ENCODE data around the gene MAB21L2.
"Not testable (repeated sequence)": the region's sequence is repeated elsewhere in the genome, so short reads cannot be mapped to it uniquely, and the experiment has no call there.

MAB21L2 gene

DNA sequence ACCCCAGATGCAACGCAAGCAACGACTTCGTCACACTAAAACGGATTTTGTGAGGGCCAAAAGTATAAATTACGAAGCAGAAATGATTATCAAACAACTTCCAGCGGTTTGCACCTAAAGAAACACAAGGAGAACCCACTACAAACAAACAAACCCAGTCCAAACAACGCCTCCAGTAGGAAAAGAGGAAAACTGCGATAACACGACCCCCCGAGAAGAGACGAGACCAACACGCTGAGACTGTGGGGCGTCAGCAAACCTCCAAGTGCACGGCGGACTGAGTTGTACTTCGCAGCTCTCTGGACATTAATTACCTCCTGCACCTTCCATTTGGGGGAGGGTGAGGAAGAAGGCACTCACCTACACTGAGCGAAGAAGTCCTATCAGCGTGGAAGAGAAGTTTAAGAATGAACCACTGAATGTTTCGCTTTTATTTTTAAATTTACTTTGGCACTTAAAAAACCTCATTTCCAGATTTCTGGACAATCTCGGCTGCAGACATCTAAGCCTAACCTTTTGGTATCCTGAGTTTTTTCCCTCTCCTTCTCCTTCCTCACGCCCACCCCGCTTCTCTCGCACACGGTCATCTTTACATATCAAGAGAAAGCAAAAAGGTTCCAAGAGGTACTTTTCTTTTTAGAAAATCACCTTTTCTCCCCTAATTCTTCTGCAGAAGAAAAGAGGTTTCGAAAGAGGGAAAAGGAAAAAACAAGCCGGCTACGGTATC, at the start of gene MAB21L2:
MAB21L2 (plus strand) TSS at position 6 of the 727 bp plus-strand sequence. CDS start 879 bp downstream, outside the sequence.
- peak; percentile 20 for DNase-seq (ENCODE audit: low read depth)
- peak within 1 kb of the TSS; percentile 58 for H3K4me3 ChIP-seq (replicated peaks; ENCODE audit: low read depth, low read length)
- TF ChIP-seq, protein P1, sequence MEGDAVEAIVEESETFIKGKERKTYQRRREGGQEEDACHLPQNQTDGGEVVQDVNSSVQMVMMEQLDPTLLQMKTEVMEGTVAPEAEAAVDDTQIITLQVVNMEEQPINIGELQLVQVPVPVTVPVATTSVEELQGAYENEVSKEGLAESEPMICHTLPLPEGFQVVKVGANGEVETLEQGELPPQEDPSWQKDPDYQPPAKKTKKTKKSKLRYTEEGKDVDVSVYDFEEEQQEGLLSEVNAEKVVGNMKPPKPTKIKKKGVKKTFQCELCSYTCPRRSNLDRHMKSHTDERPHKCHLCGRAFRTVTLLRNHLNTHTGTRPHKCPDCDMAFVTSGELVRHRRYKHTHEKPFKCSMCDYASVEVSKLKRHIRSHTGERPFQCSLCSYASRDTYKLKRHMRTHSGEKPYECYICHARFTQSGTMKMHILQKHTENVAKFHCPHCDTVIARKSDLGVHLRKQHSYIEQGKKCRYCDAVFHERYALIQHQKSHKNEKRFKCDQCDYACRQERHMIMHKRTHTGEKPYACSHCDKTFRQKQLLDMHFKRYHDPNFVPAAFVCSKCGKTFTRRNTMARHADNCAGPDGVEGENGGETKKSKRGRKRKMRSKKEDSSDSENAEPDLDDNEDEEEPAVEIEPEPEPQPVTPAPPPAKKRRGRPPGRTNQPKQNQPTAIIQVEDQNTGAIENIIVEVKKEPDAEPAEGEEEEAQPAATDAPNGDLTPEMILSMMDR (IDR thresholded peaks at IDR 0.05; ENCODE audit: low read length, missing control alignments), result no peak

DNA sequence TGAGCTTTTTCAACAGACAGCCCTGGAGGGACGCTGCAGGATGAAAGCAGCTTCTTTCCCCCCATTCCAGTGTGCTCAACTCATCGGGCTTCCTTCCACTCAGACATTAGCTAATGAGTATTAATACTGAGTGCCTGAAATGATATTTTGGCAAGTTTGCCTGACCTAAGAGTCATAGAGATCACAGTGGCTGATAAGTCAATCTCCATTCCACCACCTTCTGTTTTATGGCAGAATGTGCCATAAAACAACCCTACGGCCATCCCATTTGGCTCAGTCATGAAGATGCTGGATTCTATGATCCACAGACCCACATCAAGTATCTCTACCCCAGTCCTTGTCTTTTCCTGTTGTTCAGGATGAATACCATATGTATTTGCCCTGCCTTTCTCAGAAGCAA, 48.3 kb upstream of the MAB21L2 start:
- H3K4me3 ChIP-seq (replicated peaks; ENCODE audit: low read depth, low read length), result no peak overlapping the region
- TF ChIP-seq, protein P1 (IDR thresholded peaks at IDR 0.05; ENCODE audit: low read length, missing control alignments), result no peak
- no peak for DNase-seq (ENCODE audit: low read depth)

DNA sequence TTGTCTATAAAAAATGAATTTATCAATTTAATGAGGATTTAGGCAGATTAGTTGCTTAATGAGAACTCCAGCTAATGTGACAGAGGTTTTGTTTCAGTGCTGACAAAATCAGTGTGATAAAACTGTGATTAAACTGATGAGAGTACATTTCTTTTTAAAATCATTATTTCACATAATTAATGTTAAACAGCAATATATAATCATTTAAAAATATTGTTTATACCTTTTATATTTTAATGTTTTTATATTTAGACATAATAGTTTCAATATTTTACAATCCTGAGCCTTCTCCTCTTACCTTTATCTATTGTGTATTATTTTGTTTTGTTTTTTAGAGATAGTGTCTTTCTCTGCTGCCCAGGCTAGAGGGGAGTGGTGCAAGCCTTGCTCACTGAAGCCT, 47.1 kb upstream of the MAB21L2 start:
- TF ChIP-seq, protein P1 (IDR thresholded peaks at IDR 0.05; ENCODE audit: low read length, missing control alignments), result no peak
- H3K4me3 ChIP-seq (replicated peaks; ENCODE audit: low read depth, low read length), result no peak overlapping the region
- no peak for DNase-seq (ENCODE audit: low read depth)

DNA sequence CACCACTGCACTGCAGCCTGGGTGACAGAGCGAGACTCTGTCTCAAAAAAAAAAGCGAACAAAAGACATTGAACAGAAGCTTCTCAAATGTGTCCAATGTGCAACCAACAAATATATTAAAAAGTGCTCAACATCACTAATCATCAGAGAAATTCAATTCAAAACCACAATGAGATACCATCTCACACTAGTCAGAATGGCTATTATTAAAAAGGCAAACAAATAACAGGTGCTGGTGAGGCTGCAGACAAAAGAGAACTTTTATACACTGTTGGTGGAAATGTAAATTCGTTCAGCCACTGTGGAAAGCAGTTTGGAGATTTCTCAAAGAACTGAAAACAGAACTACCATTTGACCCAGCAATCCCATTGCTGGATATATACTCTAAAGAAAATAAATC, 44.0 kb upstream of the MAB21L2 start:
- DNase-seq (ENCODE audit: low read depth); H3K4me3 ChIP-seq (replicated peaks; ENCODE audit: low read depth, low read length): not testable (repeated sequence)

DNA sequence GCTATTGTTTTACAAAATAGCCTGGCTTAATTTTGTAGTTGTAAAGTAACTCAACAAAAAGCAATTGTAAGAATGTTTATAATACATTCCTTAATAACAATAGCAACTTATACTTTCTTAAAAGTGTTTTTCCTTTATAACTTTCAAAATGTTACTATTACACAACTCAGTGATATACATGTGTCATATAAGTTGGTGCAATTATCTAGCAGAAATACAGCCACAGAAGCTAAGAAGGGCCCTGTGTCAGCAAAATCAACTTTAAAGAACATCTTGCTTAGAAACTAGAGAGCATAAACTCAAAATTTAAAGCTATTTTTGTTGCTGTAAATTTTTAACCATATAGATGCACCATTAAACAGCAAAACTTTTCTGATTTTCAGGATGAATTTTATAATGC, 41.4 kb upstream of the MAB21L2 start:
- TF ChIP-seq, protein P1 (IDR thresholded peaks at IDR 0.05; ENCODE audit: low read length, missing control alignments), result no peak
- H3K4me3 ChIP-seq (replicated peaks; ENCODE audit: low read depth, low read length), result no peak overlapping the region
- no peak for DNase-seq (ENCODE audit: low read depth)

DNA sequence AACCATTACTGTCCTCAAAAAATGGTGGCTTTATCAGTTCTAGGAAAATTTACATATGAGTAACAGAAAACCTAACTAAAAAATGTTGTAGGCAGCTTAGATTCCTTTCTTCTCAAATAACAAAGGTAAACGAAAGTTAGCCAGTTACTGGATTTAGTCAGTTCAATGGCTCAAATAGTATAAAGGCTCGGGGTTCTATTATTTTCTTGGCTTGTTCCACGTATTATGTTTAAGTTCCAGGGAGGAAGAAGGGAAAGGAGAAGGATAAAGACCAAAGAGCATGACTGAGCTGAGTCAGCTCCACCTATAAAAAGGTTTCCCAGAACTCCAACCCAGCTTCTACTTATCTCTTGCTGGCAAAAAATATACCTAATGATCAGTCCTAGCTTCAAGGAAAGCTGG, 41.0 kb upstream of the MAB21L2 start:
- no peak overlapping the region for H3K4me3 ChIP-seq (replicated peaks; ENCODE audit: low read depth, low read length)
- TF ChIP-seq, protein P1 (IDR thresholded peaks at IDR 0.05; ENCODE audit: low read length, missing control alignments), result no peak
- DNase-seq (ENCODE audit: low read depth), result no peak

DNA sequence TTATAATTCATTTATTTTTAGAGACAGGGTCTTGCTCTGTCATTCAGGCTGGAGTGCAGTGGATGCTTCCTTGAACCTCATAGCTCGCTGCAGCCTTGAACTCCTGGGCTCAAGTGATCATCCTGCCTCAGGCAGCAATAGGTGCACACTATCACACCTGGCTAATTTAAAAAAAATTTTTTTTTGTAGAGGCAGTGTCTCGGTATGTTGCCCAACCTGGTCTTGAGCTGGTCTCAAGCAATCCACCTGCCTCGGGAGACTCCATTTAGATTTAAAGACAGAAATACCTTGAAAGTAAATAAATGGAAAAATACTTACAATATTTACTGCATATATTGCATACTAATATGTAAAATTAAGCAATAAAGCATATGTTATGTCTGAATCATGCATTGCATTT, 40.3 kb upstream of the MAB21L2 start:
- H3K4me3 ChIP-seq (replicated peaks; ENCODE audit: low read depth, low read length), result no peak overlapping the region
- TF ChIP-seq, protein P1 (IDR thresholded peaks at IDR 0.05; ENCODE audit: low read length, missing control alignments), result no peak
- DNase-seq (ENCODE audit: low read depth), result no peak

All from fibroblast of pulmonary artery (primary cell).